IPS DF 19.7 (cell line): Measurements from ENCODE around the gene BCAS3.

Source experiments
- DNase-seq: peaks from one replicate; pipeline ENCODE4 v3.0.0-alpha.2; 2013; ENCODE audit warnings: low read depth, low spot score

Gene BCAS3

DNA sequence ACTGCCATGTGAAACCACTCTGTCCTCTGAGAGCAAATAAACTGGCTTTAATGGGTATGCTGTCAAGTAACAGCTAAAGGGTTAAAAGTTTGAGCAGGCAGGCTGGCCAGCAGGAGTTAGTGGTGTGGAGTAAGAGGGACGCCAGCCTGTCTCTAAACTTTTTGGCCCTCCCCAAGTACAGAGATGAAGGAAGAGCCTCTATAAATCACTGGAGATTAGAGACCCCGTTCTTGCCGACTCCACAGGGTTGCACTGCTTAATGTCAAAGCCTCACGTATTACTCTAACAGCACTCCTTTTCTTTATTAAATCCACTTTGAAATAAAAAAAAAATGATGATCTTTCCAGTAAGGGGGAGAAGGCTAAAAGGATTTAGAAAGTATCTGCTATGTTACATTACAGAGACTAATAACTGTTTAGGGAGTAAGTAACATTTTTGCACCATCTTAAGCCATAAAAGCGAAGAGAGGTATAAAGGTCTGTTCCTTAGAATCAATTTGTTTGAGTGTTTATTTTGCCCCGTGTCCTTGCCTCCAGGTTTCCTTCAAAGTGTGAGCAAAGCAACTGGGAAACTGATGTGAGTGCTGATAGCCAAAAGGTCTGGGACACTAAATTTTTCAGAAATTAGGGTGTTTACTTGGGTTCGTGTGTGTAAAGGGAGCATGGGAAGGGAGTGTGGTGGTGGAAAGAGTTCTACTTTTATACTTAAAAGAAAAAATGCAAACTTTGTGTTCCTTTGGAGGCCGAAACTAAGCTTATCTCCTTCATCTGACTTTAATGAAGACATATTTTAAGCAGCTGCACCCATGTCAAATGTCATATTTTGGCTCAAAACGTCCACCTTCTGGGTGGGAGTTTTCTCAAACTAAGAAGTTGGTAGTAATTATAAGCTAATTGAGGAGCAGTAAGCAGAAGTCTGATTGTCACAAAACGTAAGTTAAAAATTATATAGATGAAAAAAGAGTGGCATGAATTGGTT is 612.0 kb downstream of the BCAS3 start:
- no peak for DNase-seq

DNA sequence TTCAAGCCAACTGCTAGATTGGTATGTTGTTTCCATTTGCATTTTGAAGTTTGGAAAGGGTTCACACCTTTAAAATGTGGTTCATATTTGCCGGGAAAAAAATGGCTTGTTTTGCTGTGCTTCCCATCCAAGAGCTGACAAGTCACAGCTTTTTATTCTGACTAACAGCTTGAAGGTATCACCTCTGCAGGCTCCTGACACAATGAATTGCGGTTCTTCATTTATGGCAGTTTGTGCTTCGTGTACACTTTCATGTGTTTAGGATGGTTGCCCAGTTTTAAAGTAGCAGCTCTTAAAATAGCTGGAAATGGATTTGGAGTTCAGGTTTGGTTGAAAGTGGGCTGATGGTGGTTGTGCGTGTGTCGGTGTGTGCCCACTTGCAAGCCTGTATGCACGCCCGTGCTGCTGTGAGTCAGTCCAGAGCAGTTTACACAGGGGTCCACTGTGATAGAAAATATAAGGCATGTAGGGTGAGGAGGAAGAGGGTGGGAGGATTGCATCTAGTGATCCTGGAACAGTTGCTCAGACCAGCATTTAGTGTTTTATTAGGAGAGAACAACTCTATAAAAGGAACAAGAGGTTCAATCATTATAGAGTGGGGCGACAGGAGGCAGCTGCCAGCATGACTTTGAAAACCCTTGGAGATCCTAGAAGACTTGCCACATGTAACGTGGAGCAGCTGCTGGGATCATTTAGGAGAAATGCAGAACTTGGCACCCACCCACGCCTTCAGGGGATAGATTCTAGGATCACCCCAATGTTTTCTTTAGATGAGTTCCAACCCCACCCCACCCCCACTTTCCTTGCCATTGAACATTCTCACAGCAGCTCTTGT is 614.0 kb downstream of the BCAS3 start:
- no peak for DNase-seq

DNA sequence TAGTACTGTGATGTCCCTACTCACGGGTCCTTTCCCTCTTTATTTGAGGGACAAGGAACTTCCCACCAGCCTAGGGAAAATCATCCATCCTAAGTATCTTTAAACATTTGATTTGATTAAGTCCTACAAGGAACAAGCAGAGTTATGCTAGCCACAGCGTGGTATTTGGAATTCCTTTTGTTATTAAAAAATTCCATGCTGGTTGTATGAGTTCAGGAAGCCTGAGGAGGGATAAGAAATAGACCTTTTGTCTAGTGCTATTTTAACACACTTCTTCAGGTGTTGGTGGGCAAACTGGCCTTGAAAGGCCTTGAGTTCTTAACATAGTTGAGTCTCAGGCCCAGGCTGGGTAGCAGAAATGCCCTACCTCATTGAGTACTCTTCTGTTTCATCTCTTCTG is 616.6 kb downstream of the BCAS3 start:
- DNase-seq: no peak

DNA sequence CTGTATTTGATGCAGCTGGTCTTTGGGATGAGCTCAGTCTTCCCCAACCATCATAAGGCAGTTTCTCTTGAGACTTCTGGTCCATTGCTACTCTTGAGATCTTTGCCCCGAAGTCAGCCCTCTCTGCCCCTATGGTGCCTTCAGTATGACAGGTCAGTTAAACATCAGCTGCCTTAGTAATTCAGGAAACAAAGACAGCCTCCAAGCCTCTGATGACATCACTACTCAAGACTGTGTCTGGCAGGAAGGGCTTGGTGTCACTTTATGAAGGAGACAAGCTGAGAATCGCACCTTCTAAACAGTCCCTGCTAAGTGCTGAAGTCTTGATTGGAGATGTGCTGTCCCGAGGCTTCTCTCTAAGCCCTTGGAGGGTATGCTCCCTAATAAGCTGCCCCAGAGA is 617.1 kb downstream of the BCAS3 start:
- DNase-seq: no peak

DNA sequence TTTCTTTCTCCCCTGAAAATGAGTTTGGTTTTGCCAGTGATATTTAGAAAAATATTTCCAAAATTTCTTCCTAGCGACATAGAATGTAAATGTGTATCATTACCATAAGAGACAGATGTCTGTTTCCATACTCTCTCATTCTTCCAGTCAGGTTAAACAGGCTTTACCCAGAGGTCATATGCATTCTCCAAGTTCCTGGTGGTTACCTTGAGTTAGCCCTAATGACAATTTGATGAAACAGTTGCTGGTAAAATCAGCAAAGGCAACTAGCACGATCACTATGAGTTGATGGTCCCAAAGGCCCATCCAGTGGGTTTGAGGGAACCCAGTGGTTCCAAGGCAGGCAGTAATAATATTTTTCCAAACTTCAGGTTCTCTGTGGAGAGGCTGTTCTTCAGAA is 618.4 kb downstream of the BCAS3 start:
- DNase-seq: no peak

DNA sequence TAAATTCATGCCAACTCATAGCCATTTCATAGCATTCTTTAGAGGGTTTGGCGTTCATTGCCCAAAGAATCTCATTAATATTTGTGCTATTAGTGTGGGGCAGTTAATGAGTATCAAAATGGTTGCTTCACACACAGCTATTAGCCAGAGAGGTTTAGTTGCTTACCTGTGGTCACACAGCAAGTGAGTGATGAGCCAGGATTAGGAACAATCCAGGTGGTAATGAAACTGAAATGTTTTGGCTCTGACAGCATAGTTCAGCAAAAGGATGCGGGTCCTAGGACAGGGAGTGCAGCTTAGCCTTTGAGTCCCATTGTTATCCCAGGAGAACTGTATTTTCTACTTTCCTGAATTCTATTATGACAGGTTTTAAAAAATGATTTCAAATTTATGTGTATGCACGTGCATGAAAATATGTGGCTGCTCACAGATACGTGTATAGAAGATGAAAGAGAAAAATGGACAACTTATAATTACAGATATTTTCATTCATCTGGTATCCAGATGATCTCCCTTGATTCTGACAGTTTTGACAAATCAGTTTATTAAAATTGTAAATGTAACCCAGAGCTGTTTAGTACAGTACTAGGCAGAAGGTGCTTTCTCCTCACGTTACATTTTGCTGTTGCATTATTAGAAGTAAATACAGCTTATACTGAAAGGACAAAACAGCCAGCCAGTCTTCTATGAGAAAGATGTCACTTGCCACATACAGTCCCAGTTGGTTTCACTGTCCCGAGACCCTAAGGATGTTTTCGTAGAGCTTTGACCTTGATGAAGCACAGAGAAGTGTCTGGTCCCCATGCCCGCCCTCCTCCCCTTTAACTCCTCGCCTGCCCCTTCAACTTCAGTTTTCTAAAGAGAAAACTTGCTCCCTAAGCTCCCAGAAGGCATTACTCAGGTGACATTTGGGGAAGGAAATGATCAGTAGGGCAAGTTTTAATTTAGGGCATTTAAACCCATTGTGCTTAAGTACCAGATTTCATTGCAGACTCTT is 622.2 kb downstream of the BCAS3 start:
- DNase-seq: no peak

DNA sequence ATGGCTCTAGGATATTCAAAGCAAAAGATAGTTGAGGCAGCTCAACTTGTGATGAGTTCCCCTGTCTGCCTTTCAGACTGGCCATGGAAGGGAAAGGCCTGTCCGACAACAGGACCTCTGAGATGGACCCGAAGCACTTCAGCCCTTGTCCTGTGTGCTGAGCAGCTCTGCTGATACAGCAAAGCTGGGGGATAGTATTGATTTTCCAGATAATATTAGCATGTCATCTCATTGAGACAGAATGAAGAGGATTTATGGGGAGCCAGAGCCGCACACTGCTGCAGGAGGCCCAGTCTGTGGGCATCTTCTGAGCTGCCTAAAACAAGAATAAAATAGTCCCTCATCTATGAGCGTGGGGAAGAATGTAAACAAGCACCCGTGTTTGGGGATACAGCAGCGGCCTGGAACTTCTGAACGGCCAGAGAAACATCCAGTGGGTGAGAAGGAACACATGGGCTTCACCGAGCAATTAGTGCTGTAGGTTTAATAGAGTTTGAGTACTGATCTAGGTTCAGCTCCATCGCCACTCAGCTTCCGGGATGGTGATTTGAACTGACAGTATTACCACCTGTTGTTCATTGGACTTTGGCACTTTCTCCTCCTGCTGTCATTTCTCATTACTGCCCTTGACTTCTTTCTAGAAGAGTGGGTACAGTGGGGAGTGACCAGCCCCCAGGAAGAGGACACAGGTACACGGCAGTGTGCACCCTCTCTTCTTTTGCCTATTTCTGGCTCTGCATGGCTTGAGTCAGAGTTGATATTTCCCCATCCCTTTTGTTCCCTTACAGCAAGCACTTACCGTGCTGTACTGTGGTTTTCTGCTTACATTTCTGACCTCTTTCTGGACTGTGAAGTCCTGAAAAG is 625.5 kb downstream of the BCAS3 start:
- DNase-seq: no peak

DNA sequence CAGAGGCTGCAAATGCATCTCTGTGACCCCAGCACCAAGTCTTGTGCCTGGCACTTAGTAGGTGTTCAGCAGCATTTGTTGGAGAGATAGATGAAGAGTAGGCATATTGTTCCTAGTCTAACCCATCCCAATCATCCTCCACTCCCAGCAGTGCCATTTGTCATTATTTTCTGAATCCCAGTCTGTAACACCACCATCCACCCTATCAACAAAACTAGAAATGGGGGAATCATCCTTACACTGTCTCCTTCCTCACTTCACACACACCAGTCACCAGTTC is 626.1 kb downstream of the BCAS3 start:
- no peak for DNase-seq

DNA sequence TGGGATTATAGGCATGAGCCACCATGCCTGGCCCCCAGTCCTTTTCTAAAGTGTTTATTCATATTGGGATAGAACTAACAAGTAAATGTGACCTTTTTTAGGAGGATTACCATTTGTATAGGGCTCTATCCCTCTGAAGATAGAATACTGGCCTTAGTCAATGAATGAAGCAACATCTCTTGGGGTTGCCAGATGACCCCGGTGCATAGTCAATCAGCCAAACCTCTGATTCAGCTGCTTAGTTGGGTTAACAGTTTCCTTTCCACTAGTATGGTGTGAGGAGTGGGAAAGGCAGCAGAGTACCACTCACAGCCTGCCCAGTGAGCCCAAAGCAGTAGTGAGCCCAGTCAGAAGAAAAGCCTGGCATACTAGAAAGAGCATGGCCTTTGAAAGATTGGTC is 627.4 kb downstream of the BCAS3 start:
- DNase-seq: no peak

DNA sequence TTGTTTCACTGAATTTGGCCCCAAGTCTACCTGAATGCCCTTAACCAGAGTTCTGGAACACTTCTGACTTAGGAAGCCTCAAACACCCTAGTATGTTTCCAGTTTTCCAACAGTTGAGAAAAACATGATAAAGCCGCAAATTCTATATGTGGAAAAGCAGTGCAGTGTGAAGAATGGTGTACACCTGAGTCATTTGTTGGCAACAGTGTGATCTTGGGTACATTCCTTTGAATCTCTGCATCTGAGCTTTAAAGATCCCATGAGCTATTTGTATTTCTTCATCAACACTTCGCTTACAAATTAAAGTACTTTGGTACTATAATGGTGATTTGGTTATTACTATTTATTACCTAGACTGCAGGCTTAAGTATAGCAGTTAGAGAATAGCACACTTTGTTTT is 628.4 kb downstream of the BCAS3 start:
- DNase-seq: no peak

DNA sequence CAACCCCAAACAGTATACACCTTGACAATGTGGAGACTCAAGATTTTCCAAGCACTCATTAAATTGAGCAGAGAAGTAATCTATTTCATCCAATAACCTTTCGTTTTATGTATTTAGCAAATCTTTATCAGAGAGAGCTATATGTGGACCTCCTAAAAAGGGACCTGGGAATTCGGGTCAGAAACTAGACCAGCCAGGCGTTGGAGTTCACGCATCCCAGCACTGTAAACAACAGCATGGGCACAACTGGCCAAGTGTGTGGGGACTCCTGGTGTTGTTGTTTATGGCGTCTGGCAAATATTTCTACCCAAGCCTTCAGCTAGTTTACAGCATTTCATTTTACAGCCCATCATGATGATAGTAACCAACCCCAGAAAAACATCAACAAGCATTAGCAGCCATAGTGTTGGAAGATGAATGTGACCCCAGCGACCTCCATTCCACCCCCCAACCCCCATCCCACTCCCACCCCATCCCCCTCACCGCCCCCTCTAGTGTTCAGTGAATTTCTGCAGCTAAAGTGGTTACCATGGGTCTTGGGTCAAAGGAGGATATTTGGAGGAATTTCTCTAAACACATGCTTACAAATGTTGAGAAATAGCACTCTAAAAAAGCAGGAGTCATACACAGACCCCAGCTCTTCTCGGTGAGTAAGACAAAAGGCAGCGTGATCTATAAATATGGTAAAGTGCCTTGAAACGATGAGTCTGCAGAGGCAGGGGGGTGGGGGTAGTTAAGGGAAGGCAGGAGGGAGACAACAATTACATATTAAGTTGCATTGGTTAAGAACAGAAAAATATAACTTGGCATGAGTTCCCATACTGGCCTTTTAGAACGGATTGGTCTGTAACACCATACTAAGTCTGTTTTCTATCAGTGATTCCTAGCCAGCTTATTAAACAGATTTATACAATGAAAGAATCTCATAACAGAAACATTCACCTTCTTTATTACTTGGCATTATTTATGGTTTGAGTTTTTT is 630.5 kb downstream of the BCAS3 start:
- DNase-seq: no peak

DNA sequence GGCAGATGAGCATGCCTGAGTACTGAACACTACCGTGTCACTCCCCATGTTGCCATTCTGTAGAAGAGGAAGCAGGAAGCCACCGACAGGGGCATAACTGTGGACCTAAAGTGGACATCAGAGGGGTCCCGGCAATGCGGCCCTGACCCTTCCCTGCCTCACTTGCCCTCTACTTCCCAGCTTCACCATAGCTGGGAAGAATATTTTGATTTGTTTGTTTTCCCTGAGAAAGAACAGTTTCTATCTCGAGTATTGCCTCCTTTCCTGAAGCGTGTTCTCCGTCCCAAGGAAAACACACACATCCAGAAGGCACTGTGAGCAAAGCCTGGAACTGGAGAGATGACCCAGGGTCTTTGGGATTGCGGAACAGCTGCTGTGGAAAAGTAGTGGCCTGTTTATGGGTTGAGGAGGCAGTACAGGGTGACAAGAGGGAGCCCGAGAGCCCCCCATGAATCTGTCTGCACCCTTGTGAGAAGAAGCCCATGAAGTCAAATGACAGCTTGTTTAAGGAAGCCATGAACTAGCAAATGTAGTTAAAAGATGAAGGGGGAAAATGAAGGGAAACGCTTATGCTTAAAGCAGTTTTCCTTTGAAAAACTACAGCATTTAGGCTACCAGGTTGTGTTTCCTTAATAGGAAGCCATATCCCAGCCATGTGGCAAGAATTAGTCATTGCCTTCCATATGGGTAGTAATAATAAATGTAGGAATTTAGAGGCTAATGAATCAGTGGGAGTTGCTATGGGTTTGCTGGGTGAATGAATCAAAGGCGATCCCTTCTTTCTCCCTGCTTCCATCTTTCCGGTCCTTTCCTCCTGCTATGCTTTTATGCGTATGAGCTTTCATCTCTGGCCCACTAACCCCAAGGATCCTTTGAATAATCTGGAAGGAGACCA is 632.0 kb downstream of the BCAS3 start:
- DNase-seq: no peak

DNA sequence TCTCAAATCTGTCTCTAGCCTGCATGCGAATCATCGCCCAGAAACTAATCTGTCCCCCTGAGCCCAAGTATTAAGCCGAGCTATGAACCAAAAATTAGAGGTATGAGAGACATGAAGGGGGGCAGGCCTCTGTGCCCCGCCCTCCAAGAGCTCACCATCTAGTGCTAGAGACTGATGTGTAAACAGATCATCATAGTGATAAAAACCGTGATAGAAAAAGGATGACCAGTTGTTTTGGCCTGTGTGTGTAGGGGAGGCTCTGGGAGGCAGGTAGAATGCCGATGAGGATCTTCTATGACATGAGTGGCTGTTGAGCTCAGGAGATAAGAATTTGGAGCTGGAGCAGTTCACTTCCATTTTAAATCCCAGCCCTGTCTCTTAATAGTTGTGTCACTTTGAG is 632.9 kb downstream of the BCAS3 start:
- DNase-seq: no peak

DNA sequence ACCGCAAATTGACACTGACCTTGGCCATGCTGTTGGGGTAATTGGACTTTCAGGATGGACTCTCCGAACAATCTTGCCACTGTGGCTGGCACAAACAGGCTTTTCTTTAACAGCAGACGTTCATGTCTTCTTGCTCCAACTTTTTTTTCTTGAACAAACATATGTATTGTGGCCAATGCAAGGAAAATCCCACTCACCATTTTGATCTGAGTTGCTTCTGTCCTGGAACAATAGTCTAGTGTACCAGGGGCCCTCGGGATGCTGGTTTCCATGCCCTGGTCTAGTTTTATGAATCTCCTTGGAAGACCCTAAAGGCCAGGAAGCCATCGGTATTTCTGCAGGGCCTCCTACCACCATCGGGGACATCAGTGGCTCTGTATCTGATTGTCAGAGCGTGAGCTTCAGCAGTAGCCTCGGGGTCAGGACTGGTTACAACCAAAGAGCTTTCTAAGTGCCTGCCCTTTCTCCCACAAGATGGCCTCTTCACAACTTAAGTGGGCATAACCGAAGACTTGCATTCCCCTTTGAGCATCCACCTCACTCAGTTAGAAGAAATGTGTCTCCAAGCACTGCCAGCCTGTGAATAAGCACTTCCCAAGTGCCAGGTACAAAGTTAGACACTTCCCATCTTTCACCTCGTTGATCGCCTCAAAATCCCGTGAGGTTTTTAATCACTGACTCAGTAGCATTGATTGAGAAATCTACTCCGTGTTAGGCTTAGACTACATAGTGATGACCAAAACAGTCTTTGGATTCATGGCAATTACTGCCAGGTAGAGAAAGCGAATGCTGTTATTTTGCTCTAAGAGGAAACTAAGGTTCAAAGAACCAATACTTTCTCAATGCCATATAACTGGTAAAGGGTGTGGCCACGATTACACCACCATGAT is 635.0 kb downstream of the BCAS3 start:
- no peak for DNase-seq

DNA sequence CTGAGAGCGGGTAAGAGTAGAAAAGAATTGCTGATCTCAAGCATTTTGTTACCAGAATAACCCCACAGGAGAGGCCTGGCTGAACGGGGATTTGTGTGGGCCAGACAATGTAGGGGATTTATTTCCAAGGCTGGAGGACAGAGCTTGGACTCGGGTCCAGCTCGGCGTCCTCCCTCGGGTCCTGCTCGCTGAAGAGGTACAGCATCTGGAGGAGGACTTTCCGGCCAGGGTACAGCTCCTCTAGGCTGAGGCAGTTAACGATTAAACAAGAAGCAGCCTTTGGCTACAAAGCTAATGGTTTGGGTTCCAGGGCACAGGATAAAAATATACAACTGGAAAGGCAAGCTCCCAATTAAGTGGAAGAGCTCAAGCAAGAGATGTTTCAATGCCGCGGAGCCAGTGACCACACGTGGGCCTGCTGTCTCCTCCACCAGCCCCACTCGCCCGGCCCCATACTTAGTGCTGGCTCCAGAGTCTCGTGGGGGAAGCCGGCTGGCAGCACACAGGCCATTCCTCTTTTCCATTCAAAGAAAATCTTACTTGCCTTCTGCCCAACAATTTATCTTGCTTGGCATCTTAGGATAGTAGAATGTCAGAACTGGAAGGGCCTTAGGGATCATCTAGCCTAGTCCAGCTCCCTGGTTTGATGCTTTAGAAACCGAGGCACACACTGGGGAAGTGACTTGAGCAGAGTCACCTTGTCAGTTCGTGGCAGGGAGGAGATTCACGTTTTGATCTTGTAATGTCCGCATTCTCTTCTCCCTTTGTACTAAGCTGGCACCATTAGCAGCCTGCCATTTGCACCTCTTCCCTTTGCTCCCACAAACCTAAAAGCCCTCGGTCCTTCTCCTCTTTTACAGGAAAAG is 636.0 kb downstream of the BCAS3 start:
- no peak for DNase-seq

DNA sequence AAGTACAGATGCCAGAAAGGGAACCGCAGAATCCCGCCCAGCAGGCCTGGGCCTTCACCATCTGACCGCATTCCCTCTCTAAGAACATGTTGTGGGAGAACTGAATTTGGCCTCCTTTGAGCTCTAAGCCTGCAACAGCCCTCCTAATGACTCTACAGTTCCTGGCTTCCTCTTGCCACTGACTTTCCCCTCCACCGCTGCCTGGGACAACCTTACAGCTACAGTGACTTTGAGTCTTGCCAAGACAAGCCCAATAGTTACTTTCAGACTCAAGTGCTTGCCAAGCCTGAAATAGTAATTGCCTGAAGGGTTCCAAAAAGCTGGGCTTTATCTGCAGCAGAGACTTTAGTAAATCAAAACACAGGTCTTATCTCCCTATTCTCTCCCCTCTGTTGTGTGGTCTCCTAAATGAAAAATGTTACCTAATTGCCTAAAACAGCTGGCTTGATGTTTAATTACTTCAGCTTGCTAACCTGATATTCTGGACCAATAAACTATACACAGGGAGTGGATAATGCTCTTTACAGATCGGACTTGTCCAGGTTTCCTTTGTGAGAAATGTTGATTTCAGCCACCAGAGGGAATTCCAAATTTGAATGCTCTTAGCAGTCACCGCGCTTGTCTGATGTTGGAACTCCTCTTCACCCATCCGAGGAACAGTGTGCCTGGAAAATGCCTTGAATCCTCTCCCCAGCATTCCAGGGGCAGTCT is 636.9 kb downstream of the BCAS3 start:
- no peak for DNase-seq
